ENCODE results near the gene LCN1.
"Not testable (repeated sequence)": the region's sequence is repeated elsewhere in the genome, so short reads cannot be mapped to it uniquely, and the experiment has no call there.

LCN1 gene

DNA sequence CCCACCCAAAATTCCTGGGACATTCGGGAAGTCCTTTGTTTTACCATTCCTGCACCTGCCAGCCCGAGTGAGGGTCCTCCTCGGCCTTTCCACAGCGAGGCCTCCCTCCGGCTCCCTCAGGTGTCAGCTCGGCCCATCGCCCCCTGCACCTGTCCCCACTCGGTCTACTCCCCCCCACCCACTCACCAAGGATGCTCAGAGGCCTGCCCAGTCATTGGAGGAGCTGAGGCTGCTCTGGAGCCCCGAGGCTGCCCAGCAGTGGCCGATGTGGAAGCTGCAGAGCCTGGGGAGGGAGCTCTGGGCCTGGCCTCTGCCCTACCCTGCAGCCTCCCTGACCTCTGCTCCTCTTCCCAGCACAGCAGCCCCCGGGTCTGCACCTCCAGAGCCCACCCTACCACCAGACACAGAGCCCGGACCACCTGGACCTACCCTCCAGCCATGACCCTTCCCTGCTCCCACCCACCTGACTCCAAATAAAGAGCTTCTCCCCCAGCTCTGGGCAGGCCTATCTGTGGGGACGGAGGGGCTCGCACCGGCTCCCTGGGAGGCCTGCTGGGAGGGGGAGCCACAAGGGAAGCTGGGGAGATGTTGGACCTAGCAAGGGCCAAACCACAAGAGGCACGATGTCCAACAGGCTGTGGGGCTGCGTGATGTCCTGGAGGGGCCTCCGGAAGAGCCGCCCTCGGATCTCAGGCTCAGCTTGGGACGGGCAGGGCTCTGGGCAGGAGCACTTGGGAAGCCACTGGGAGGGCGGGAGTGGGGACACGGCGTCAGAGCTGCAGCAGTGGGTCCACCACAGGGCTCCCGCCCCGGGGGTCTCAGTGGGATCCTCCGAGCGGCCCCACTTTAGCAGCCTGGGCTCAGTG, 28.5 kb downstream of the LCN1 start:
- DNase-seq: not testable (repeated sequence)

DNA sequence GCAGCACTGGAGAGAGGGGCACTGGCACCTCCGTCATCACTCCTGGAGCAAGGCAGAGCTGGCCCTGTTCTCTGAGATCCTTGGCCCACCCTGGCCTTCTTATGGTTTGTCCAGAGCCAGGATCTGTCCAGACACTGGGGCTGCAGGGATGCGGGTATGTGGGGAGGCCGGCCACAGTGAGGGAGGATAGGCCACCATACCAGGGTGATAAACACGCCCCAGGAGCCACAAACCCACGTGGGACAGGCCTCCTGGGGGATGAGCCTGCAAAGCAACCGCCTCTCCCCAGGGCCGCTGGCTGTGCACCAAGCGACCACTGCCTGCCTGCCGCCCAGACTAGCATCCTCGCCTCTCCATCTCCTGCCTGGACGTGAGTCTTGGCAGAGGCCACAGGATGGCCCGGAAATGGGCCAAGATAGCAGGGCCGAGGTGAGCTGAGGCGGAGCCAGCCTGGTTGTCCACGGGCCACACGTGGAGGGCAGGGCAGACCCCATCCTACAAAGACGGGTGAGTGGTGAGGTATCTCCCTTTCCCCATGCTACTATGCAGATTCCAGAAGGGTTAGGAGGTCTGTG, 29.2 kb downstream of the LCN1 start:
- no peak for DNase-seq

DNA sequence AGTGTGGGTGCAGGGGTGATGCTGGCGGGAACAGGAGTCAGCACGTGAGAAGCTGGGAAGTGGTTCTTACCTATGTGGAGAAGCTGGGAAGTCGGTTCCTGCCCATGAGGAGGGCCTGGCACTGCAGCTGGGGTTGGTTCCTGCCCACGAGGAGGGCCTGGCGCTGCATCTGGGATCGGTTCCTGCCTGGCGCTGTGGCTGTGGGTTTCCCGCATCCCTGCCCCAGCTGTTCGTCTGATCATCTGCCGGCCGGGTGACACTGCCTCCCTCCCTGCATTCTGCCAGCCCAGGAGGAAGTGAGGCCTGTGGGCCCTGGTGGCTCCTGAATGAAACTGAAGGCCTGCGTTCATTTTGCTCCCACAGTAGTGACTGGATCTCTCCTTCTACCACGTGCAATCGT, 29.8 kb downstream of the LCN1 start:
- DNase-seq: no peak

DNA sequence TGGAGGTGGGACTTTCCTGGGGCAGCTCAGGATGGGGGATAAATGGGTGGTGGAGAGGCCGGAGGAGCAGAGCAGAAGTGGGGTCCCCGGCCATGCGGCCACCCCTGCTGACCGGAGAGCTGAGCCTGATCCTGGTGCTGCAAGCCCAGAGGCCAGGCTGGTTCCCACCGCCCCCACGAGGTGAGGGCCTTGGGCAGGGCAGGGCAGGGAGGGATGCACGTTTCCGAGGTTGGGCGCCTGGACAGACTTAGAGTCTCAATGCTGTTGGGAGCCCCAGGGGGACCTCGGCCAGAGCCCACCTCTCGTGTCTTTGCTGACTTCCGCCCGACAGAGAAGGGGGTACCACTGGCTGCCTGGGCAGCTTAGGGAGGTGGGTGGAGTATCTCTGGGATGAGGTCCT, 30.2 kb downstream of the LCN1 start:
- DNase-seq: no peak

DNA sequence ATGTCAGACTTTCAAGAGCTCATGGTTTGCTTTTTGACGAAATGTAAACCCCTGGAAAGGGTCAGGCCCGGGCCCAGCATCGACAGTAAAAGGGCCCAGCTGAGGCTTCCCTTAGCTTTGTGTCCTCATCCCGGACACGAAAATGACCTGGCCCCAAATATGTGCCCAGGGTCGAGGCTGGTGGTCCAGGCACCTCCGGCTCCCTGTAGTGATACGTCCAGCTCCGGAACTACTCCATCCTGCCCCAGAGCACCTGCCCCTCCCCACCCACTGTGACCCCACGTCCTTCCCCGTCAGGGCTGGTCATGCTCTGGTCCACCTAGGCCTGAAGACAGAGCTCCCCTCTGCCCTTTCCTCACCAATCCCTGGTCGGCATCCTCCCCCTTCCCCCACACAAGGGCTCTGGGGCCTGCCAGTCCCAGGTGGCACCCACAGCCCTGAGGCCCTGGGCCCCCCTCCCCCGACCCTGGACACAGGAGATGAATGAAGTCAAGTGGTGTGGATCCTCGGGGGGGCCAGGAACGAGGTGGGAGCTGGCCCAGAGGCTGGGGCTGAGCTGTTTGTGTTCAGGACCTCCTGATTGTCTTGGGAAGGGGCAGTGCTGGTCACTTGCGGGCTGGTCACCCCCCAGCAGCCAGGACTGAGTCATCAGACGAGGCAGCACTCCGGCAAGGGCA, 30.9 kb downstream of the LCN1 start:
- no peak for DNase-seq

DNA sequence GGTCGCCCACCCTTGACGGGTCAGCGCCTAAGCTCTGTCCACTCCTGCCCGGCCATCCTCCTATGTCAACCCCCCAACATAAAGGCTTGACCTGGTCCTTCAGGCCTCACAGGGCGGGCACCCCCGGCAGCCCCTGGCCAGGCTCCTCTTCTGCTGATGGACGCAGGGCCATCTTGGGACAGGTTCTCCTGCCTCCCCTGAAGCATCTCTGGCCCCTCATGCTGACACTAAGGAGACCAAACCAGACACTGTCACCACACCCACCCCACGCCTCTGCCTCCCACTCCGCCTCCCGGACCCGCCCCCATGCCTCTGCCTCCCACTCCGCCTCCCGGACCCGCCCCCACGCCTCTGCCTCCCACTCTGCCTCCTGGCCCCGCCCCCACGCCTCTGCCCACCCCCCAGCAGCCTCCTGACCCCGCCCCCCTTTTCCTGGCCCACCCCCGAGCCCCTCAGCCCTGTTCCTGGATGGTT, 31.5 kb downstream of the LCN1 start:
- no peak for DNase-seq

DNA sequence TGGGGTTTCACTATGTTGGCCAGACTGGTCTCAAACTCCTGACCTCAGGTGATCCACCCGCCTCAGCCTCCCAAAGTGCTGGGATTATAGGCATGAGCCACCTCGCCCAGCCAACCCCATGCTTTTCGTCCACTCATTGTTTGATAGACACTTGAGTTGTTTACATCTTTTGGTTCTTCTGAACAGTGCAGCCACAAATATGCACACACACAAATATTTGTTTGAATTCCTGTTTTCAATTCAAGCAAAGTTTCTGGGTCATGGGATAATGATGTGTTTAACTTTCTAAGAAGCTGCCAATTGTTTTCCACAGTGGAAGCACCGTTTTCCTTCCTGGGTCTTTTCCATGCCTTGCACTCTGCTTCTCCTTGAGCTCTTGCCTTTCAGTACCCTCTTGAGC, 33.5 kb downstream of the LCN1 start:
- DNase-seq: no peak

DNA sequence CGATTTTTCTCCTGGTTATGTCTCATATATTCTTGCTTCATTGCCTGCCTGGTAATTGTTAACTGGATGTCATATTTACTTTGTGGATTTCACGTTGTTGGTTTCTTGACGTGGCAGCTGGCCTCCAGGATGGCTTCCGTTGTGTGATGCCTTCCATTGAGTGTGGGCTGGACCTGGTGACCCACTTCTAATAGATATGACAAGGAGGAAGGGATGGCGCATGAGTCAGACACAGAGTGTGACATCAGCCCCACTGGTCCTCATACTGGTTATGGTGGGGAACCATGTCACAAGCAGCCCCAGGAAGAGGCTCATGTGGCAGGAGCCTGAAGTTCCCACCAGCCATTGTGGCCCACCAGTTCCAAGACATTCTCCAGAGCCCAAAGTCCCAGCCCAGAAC, 34.0 kb downstream of the LCN1 start:
- no peak for DNase-seq

DNA sequence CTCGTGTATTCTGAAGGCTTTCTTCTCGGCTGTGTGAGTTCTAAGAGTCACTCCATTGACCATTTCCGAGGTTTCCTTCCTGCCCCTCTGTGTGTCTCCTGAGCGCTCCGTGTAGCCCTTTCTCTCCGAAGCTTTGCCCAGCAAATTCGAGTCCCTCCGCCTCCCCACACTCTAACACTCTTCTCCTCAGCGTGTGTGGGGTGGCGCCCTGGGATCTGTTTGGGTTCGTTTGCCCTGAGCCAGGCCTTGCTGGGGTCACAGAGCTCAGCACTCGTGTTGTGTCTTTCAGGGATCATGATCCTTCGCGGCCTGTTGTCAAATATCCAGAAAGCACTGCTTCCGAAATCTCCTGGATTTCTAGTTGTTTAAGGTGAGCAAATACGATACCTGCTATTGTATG, 34.7 kb downstream of the LCN1 start:
- no peak for DNase-seq

DNA sequence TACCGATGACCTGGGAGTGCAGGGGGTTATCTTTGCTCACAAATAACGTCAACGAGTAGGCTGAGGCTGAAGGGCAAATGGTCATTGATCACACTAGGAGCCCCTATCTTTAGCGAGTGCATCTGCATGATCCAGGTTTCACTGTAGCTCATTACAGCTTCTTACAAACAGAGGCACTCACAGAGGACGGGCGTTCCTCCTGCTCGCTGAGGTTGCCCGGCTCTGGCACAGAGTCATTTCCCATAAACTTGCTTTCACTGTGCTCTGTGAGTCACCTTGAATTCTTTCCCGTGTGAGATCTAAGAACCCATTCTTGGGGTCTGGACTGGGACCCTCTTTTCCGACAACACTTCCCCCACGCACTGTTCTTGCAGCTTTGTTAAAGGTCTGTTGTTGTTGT, 38.4 kb downstream of the LCN1 start:
- DNase-seq: no peak

DNA sequence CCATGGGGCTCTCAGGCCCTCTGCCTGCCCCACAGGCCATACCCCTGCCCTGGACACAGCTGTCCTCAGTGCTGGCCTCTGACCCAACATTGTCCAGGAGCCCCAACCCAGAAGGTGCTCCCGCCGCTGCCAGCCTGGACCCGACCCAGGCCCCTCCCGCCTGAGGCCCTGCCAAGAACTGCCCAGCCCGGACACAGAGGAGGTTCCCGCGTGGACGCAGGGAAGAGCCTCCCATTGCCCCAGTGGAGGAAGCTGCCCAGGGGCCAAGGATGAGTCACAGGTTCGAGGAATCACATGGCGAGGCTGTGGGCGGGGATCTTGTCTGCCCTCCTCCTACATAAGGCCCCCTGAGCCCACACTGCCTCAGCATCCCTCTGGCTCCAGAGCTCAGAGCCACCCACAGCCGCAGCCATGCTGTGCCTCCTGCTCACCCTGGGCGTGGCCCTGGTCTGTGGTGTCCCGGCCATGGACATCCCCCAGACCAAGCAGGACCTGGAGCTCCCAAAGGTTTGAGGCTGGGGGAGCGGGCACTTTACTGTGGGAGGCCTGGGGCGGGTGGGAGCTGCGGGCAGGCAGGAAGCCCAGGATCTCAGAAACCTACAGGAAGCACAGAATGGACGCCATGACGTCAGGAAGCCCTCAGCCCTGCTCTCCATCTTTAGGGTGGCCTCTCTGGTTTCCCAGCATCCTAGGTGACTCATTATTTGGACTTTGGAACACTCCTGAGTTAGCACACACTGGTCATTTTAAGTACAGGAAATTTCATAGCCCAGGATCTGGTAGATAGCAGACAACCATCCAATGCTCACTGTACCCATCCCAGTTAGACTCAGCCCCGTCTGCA, 40.4 kb downstream of the LCN1 start, which contains the start of gene PAEP:
Gene PAEP (plus strand): TSS at position 366 of the 844 bp plus-strand sequence.
- DNase-seq: no peak

DNA sequence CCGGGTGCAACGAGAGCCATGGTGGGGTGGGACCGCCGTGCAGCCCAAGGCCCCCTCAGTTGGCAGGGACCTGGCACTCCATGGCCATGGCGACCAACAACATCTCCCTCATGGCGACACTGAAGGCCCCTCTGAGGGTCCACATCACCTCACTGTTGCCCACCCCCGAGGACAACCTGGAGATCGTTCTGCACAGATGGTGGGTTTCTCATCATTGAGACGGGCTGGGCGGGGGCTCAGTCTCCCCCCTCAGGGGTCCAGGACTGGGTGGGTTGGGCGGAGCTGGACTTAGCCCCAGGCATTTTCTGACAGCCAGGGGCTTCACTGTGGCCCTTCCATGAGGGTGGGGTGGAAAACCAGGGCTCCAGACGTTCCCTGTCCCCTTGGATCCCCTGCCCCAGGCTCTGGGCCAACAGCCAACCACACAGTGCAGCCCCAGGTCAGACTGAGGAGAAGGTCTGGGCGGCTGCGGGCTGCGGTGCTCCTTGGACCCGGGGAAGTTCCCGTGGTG, 41.0 kb downstream of the LCN1 start:
- no peak for DNase-seq

DNA sequence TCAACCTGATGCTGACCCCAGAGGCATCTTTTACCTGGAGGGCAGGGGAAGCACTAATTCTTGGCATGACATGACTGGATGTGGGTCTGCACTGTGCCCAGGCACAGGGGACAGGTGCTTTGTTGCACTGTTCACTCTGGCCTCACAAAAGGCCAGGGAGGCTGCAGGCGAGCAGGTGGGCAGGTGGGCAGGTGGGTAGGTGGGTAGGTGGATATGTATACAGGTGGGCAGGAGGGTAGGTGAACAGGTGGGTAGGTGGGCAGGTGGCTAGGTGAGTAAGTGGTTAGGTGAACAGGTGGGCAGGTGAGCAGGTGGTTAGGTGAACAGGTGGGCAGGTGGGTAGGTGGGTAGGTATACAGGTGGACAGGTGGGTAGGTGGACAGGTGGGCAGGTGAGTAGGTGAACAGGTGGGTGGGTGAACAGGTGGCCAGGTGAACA, 41.8 kb downstream of the LCN1 start:
- no peak for DNase-seq

DNA sequence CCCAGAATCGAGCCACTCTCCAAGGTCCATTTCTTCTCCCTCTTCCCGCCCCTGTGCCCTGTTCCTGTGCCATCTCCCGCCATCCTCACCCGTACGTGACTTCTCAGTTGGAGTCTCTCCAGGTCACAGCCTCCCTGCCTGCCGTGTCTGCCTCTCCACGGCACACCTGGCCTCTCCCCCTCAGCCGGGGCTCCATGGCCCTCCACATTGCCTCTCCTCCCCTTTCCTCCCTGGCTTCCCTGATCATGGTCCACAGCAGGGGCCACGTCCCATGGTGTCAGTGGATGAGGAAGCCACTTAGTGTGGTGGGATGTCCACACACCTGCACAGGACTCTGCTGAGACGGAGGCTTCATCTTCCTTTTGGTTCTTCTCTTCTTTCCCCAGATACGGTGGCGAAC, 42.6 kb downstream of the LCN1 start:
- no peak for DNase-seq

DNA sequence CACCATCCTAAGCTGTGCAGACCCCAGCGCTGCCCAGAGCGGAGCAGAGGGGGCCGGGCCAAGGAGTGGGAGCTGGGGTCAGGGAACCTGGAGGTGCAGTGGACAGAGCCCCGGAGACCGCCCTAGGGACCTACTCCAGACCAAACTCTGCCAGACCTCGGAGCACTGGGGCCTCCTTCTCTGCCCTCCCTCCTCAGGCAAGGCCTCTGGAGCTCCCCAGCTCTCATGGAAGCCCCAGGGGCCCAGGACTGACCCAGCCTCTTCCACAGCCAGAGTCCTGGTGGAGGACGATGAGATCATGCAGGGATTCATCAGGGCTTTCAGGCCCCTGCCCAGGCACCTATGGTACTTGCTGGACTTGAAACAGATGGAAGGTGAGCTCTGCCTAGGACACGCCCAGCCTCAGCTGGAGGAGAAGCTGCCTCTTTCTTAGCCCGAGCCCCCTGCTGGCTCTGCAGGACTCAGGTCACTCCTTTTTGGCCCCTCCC, 43.9 kb downstream of the LCN1 start:
- DNase-seq: no peak

DNA sequence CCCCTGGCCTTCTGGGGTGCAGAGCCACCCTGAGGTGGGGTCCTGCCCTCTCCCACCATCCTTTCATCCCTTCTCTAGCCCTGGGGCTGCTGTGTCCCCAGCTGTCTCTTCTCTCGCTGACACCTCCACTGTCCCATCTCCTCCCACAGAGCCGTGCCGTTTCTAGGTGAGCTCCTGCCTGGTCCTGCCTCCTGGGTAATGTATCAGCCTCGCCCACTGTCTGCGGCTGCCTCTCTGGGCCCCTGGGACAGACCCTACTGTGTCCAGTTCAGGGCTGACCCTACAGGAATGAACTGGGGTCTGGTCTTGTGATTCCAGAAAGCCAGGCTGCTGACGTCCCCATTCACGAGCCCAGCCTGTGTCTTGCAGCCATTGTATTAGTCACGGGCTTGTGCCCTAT, 44.4 kb downstream of the LCN1 start:
- DNase-seq: no peak

DNA sequence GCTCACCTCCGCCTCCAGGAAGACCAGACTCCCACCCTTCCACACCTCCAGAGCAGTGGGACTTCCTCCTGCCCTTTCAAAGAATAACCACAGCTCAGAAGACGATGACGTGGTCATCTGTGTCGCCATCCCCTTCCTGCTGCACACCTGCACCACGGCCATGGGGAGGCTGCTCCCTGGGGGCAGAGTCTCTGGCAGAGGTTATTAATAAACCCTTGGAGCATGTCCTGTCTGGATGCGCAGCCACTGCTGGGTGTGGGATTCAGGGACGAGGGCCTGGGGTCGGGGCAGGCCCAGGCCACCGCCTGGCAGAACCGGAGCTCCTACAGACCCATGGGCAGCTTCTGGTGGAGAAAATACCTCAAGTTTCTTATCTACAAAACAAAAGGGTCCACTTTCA, 45.3 kb downstream of the LCN1 start:
- no peak for DNase-seq

DNA sequence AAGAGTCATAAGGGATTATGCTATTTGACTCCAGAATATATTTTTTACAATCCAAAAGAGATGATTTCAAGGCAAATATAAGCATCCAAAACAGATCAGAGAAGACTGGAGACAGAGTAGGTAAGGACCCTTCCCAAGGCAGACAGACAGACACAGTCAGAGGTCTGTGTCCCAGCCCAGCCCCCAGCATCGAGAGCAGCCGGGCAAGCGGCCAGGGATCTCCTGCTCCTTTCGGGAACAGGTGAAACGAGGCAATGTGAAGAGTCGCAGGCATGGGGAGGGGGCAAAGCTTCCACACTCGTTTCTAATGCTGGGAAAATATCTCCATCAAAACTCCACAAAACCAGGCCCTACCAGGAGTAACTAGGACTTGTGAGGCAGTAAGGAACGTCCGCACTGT, 46.1 kb downstream of the LCN1 start:
- DNase-seq: no peak

DNA sequence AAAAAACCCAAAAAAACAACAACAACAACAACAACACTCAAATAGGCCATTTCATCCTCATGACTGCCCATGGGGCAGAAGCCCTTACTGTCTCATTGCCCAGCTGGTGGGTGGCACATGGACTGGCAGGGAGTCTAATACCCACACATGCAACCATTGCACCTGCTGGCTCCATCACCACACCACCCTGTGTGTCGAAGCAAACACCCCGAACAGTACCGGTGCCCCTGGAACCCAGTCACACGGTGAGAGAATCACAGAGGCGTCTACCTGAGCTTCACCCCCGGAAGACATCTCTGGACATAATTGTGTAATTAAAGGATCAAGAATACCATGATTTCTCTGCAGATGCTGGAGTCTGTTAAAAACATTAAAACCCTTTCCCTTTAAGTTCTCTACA, 46.8 kb downstream of the LCN1 start:
- DNase-seq: no peak

DNA sequence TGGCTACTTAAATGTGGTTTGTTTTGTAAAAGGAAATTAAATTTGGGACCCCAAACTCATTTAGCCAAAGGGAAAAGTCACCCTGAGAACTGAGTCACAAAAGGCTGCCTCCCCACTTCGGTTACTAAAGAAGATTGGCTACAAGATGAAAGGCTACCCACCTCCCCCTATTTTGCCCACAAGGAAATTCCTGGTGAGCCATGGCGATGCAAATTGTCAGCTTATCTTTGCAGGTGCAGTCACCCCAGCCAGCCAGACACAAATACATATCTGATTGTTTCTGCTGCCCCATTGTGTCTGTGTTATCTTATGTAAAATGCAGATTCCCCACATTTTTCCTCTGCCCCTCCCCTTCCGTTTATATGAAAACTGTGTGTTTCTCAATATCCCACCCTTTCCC, 49.2 kb downstream of the LCN1 start:
- DNase-seq: no peak

DNA sequence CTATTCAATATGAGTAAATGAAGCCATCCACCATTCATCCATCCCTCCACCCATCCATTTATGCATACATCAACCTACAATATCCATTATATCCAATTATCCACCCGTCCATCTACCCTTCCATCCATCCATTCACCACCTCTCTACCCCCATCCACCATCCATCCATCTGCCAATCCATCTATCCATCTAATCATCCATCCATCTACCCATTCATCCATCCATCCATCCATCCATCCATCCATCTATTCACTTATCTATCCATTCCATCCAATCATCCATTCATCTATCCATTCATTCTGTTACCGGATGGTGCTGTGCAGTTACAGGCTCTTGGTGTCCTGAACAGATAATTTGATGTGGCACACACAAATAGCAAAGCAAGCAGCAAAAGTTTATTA, 51.0 kb downstream of the LCN1 start:
- DNase-seq: no peak

DNA sequence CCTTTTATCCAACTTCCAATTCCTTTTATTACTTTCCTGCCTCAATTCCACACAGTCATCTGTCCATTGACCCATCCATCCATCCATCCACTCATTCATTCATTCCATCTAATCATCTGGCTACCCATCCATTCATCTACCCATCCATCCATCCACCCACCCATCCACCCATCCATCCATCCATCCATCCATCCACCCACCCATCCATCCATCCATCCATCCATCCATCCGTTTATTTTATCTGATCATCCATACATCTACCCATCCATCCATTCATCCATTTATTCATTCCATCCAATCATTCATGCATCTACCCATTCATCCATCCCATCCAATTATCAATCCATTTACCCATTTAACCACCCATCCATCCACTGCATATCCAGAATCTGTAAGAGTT, 51.9 kb downstream of the LCN1 start:
- no peak for DNase-seq

DNA sequence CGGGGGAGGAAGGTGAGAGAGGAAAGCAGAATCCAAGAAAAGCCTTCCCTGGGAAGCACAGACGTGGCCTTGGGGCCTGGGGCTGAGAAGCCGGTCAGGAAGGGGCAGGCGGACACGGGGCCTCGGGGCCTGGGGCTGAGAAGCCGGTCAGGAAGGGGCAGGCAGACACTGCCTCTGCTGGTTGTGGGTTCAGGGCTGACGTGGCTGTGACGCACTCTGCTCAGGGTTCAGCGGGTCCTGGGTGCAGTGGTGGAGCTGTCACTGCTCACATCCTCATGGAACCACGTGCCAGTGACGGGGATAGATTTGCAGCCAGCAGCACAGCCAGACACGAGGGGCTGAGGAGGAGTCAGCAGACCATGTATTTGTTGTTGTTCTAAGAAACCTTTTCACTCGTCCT, 53.1 kb downstream of the LCN1 start:
- no peak for DNase-seq
